Esophagus squamous epithelium (tissue), 5 donors: Measurements from ENCODE around the gene CACNA1D. TPM values are rescaled to one million over a fixed set of nuclear protein-coding genes. Genes with fewer than 3 reads are reported as not detected.

Experiments used
- DNase-seq: peaks from one replicate; lab custom pipeline; 2025; lab: John Stamatoyannopoulos, UW
- H3K27ac ChIP-seq, 4 donors: fragments of 200-600 bp; sonication (generic); one replicate each; pipeline ENCODE4 v1.5.1; 2016 to 2019; ENCODE audit warnings: mild to moderate bottlenecking in 1 of 4
- H3K27me3 ChIP-seq, 4 donors: fragments of 200-600 bp; sonication (generic); 1 replicate in 3 of 4; 2 replicates in 1 of 4; pipeline versions ENCODE4 v1.5.1 to v1.6.0; 2017 to 2021; ENCODE audit warnings: antibody characterized with exemption in 1 of 4
- H3K36me3 ChIP-seq, 3 donors: fragments of 200-600 bp; sonication (generic); one replicate each; pipeline ENCODE4 v1.5.1; 2016 to 2019
- H3K4me1 ChIP-seq, 3 donors: fragments of 200-600 bp; sonication (generic); one replicate each; pipeline ENCODE4 v1.5.1; 2017 to 2019
- H3K4me3 ChIP-seq, 4 donors: fragments of 200-600 bp; sonication (generic); 1 replicate in 3 of 4; 2 replicates in 1 of 4; pipeline ENCODE4 v1.5.1; 2016 to 2019; ENCODE audit warnings: mild to moderate bottlenecking in 2 of 4, moderate library complexity in 1 of 4
- H3K9me3 ChIP-seq, 3 donors: fragments of 200-600 bp; sonication (generic); one replicate each; pipeline ENCODE4 v1.5.1; 2016 to 2019
- CTCF ChIP-seq, 6 experiments: fragments of 450-650 bp in 4 of 6; fragments of 200-600 bp in 2 of 6; sonication (generic) in 2 of 6; IDR thresholded peaks; one replicate each; pipeline ENCODE4 v1.5.1; 2016 to 2019; ENCODE audit warnings: antibody characterized with exemption in 6 of 6, mild to moderate bottlenecking in 4 of 6, moderate library complexity in 4 of 6
- POLR2A ChIP-seq, 4 donors: fragments of 450-650 bp; IDR thresholded peaks; one replicate each; pipeline ENCODE4 v1.6.1; 2017; ENCODE audit warnings: antibody characterized with exemption in 4 of 4, mild to moderate bottlenecking in 4 of 4, moderate library complexity in 3 of 4
- WGBS, 2 donors: methylation state at CpG; one replicate each; pipeline ENCODE4 v1.1.5; 2018; 5-methylcytosine and 5-hydroxymethylcytosine counted together
- intact Hi-C: fragments of 100-400 bp; cut with DNase I; formaldehyde crosslinking; loops from one replicate; pipeline ENCODE4 v1.15.0; 2022
- total RNA-seq, 4 donors: library from RNA; depleted of rRNA; stranded (reverse); fragments of >200 nt; gene quantifications; one replicate each; pipeline ENCODE4 v1.1.0, GENCODE V29; 2016
- donor health status: DM: yes; HTN: yes; CAD: no.

The CACNA1D gene
- total RNA-seq, 4 donors from 2014 or later = 0.56 to 4.5 (median 3.1) TPM

GRCh38 chr3:53777468-53777867, 283.1 kb downstream of the CACNA1D start:
- H3K27me3 ChIP-seq = no peaks in the 10 kb centered on the region
- no peak for DNase-seq
- no peak overlapping the region for H3K27ac ChIP-seq
- H3K36me3 ChIP-seq = no peaks in the 10 kb centered on the region
- H3K4me1 ChIP-seq = peaks cover 0 to 29% (median 0%) of the 10 kb centered on the region in 3 donors
- no peaks in the 10 kb centered on the region for H3K9me3 ChIP-seq
- no peak overlapping the region for H3K4me3 ChIP-seq
- no peak for TF ChIP-seq POLR2A (IDR thresholded peaks at IDR 0.05)
- TF ChIP-seq CTCF (IDR thresholded peaks at IDR 0.05) = no peak
- intact Hi-C loops = no loop called here
- 74 to 87% methylated on average over 8 of the region's 8 CpGs for WGBS, 2 donors

GRCh38 chr3:53778153-53778552, 283.7 kb downstream of the CACNA1D start:
- intact Hi-C loops = no loop called here
- Histone ChIP-seq H3K9me3 (no peaks in the 10 kb centered on the region), H3K4me1 (peaks cover 0 to 22% (median 0%) of the 10 kb centered on the region in 3 donors), H3K4me3 (no peak overlapping the region), H3K36me3 (no peaks in the 10 kb centered on the region), H3K27me3 (no peaks in the 10 kb centered on the region), H3K27ac (no peak overlapping the region)
- TF ChIP-seq CTCF (IDR thresholded peaks at IDR 0.05) = no peak
- TF ChIP-seq POLR2A (IDR thresholded peaks at IDR 0.05) = no peak
- no peak for DNase-seq
- WGBS, 2 donors = 84 to 88% methylated on average over 2 to 3 of the region's 3 CpGs

- no peak for DNase-seq
- Histone ChIP-seq H3K4me1 (peaks cover 0 to 10% (median 0%) of the 10 kb centered on the region in 3 donors), H3K4me3 (no peak overlapping the region), H3K36me3 (no peaks in the 10 kb centered on the region), H3K9me3 (no peaks in the 10 kb centered on the region), H3K27ac (no peak overlapping the region), H3K27me3 (no peaks in the 10 kb centered on the region)
- 83 to 89% methylated on average over 4 of the region's 4 CpGs for WGBS, 2 donors
- intact Hi-C loops = no loop called here
- TF ChIP-seq POLR2A (IDR thresholded peaks at IDR 0.05) (no peak), CTCF (IDR thresholded peaks at IDR 0.05) (no peak)
Measured at GRCh38 chr3:53780171-53780570, 285.8 kb downstream of the CACNA1D start.

GRCh38 chr3:53780806-53781205, 286.4 kb downstream of the CACNA1D start:
- intact Hi-C loops = no loop called here
- H3K4me1 ChIP-seq = peaks cover 0 to 8% (median 0%) of the 10 kb centered on the region in 3 donors
- H3K27me3 ChIP-seq = no peaks in the 10 kb centered on the region
- no peak for DNase-seq
- WGBS, 2 donors = 83 to 95% methylated on average over 1 to 2 of the region's 2 CpGs
- H3K36me3 ChIP-seq = no peaks in the 10 kb centered on the region
- H3K4me3 ChIP-seq = no peak overlapping the region
- no peak overlapping the region for H3K27ac ChIP-seq
- no peaks in the 10 kb centered on the region for H3K9me3 ChIP-seq
- no peak for TF ChIP-seq POLR2A (IDR thresholded peaks at IDR 0.05)
- TF ChIP-seq CTCF (IDR thresholded peaks at IDR 0.05) = no peak

GRCh38 chr3:53787016-53787415, 292.6 kb downstream of the CACNA1D start:
- 83 to 89% methylated on average over 3 to 4 of the region's 9 CpGs for WGBS, 2 donors
- DNase-seq = no peak
- Histone ChIP-seq H3K4me3 (no peak overlapping the region), H3K4me1 (no peaks in the 10 kb centered on the region), H3K9me3 (no peaks in the 10 kb centered on the region), H3K36me3 (no peaks in the 10 kb centered on the region), H3K27ac (no peak overlapping the region), H3K27me3 (peaks cover 0 to 15% (median 0%) of the 10 kb centered on the region in 4 donors)
- TF ChIP-seq CTCF (IDR thresholded peaks at IDR 0.05) (no peak), POLR2A (IDR thresholded peaks at IDR 0.05) (no peak)
- intact Hi-C loops = no loop called here
